ENCODE data around the gene SNX5. TPM values are rescaled to one million over a fixed set of nuclear protein-coding genes. Genes with fewer than 3 reads are reported as not detected.

The SNX5 gene
- polyA plus RNA-seq, 1 donor from 2014 or later = 59.8 TPM

GRCh38 chr20:17896193-17896723 is 72.3 kb downstream of the SNX5 start:
- H4K20me1 ChIP-seq (ENCODE audit: insufficient read depth) = no peaks in the 10 kb centered on the region
- no peak overlapping the region for H3K4me3 ChIP-seq (ENCODE audit: low read length)
- H3K4me2 ChIP-seq (ENCODE audit: low read length) = no peak overlapping the region

GRCh38 chr20:17895641-17896171 is 72.9 kb downstream of the SNX5 start:
- Histone ChIP-seq H3K4me3 (ENCODE audit: low read length) (no peak overlapping the region), H2AFZ (ENCODE audit: low read depth, low read length) (no peak overlapping the region), H3F3A (ENCODE audit: insufficient read depth, low read length, poor library complexity, severe bottlenecking) (no peaks in the 10 kb centered on the region), H3K9me2 (ENCODE audit: insufficient read depth, low read length) (no peaks in the 10 kb centered on the region), H3K36me3 (ENCODE audit: insufficient read depth, low read length) (no peaks in the 10 kb centered on the region), H3K79me2 (replicated peaks; ENCODE audit: insufficient read depth, low read length) (no peaks in the 10 kb centered on the region), H4K20me1 (ENCODE audit: insufficient read depth) (no peaks in the 10 kb centered on the region), H3K9ac (ENCODE audit: low read length) (no peak overlapping the region), H3K9me3 (ENCODE audit: low read length) (peaks cover 2% of the 10 kb centered on the region), H3K4me2 (ENCODE audit: low read length) (no peak overlapping the region), H3K27ac (ENCODE audit: low read length) (no peak overlapping the region), H3K27me3 (ENCODE audit: insufficient read depth, low read depth, low read length) (no peaks in the 10 kb centered on the region)
- TF ChIP-seq CTCF (IDR thresholded peaks at IDR 0.05; ENCODE audit: poor library complexity, severe bottlenecking) (no peak), MXI1 (conservative IDR thresholded peaks at IDR 0.05; ENCODE audit: poor library complexity, severe bottlenecking) (no peak), RAD21 (conservative IDR thresholded peaks at IDR 0.05) (no peak), EP300 (conservative IDR thresholded peaks at IDR 0.05; ENCODE audit: poor library complexity, severe bottlenecking) (no peak), REST (IDR thresholded peaks at IDR 0.05; ENCODE audit: borderline replicate concordance) (no peak)

More at GRCh38 chr20:17896193-17896723, 72.3 kb downstream of the SNX5 start:
- Histone ChIP-seq H2AFZ (ENCODE audit: low read depth, low read length) (no peak overlapping the region), H3F3A (ENCODE audit: insufficient read depth, low read length, poor library complexity, severe bottlenecking) (no peaks in the 10 kb centered on the region), H3K79me2 (replicated peaks; ENCODE audit: insufficient read depth, low read length) (no peaks in the 10 kb centered on the region), H3K9me3 (ENCODE audit: low read length) (peaks cover 2% of the 10 kb centered on the region), H3K9me2 (ENCODE audit: insufficient read depth, low read length) (no peaks in the 10 kb centered on the region), H3K36me3 (ENCODE audit: insufficient read depth, low read length) (no peaks in the 10 kb centered on the region), H3K27me3 (ENCODE audit: insufficient read depth, low read depth, low read length) (no peaks in the 10 kb centered on the region), H3K27ac (ENCODE audit: low read length) (no peak overlapping the region), H3K9ac (ENCODE audit: low read length) (no peak overlapping the region)
- no peak for TF ChIP-seq EP300 (conservative IDR thresholded peaks at IDR 0.05; ENCODE audit: poor library complexity, severe bottlenecking)
- no peak for TF ChIP-seq REST (IDR thresholded peaks at IDR 0.05; ENCODE audit: borderline replicate concordance)
- no peak for TF ChIP-seq MXI1 (conservative IDR thresholded peaks at IDR 0.05; ENCODE audit: poor library complexity, severe bottlenecking)
- TF ChIP-seq POLR2AphosphoS5 (IDR thresholded peaks at IDR 0.05) = no peak
- TF ChIP-seq EZH2 (IDR thresholded peaks at IDR 0.05; ENCODE audit: borderline replicate concordance, insufficient read depth, low read length, poor library complexity, severe bottlenecking) = no peak
- TF ChIP-seq CTCF (IDR thresholded peaks at IDR 0.05; ENCODE audit: poor library complexity, severe bottlenecking) = no peak
- TF ChIP-seq SMC3 (conservative IDR thresholded peaks at IDR 0.05; ENCODE audit: poor library complexity) = no peak
- TF ChIP-seq TAF1 (IDR thresholded peaks at IDR 0.05; ENCODE audit: low read depth) = no peak
- no peak for TF ChIP-seq RAD21 (conservative IDR thresholded peaks at IDR 0.05)

All from neural cell (in vitro differentiated cells).